Activated naive CD4-positive, alpha-beta T cell treated with anti-CD3 and anti-CD28 coated beads, Interleukin-2, amount 50 U/mL, for 24 hours (primary cell): ENCODE data around the gene ZNF799.
"Not testable (repeated sequence)": the region's sequence is repeated elsewhere in the genome, so short reads cannot be mapped to it uniquely, and the experiment has no call there.

Source experiments
- H3K27ac Mint-ChIP-seq: one replicate; pipeline ENCODE4 v1.8.0; 2021; ENCODE audit warnings: mild to moderate bottlenecking, mixed read lengths
- H3K27me3 Mint-ChIP-seq: one replicate; pipeline ENCODE4 v1.8.0; 2021; ENCODE audit warnings: mixed read lengths
- H3K36me3 Mint-ChIP-seq: one replicate; pipeline ENCODE4 v1.8.0; 2021; ENCODE audit warnings: mixed read lengths
- H3K4me1 Mint-ChIP-seq: one replicate; pipeline ENCODE4 v1.8.0; 2021; ENCODE audit warnings: mixed read lengths
- H3K4me3 Mint-ChIP-seq: one replicate; pipeline ENCODE4 v1.8.0; 2021; ENCODE audit warnings: mild to moderate bottlenecking, mixed read lengths
- H3K9me3 Mint-ChIP-seq: one replicate; pipeline ENCODE4 v1.8.0; 2021; ENCODE audit warnings: mixed read lengths

ZNF799 gene

DNA sequence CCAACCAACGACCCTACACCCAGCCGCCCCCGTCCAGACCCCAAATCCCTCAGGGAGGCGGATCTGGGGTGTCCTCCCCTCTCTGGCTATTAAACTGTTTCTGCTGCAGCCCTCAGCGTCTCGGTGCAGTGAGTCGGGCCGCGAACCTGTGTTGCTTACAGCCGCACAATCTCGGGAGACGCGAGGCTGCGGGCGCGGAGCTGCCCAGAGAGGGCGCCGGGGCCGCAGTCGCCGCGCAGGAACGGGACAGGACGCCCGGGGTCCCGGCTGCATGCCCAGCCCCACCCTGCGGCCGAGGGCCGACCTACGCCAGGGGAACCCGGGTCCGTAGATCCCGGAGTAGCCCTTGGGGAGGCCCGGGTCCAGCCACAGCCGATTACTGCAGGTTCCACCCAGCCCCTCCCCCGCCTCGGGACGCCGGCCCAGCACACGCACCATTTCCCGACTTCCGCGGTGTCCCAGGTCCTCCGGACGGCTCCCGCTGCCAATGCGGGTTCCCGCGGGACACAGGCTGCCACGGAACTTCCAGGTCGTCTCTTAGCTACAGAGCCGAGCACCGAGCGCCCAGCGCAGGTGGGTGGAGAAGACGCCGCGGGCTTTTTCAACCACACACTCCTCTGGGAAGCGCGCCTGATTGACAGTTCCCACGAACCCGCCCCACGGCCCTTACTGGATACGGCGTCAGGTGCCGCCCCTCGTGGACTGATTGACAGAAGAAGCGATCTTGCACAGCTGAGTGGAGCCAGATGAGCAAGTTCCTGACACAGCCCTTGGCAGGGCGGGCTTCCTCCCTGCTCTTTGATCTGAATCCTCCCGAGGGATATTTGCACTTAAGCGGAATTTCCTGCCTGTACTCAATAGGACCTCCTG, at the start of gene ZNF799:
Gene ZNF799, minus strand, starts transcription at position 639 of the 870 bp plus-strand sequence. Its CDS starts 201 bp downstream, at position 438.
- no peaks in the 10 kb centered on the region for H3K27me3 Mint-ChIP-seq
- H3K9me3 Mint-ChIP-seq = no peaks in the 10 kb centered on the region
- H3K27ac Mint-ChIP-seq = peak within 1 kb of the TSS; percentile 89
- peak within 1 kb of the TSS; percentile 93 for H3K4me3 Mint-ChIP-seq
- peaks cover 26% of the 10 kb centered on the region for H3K4me1 Mint-ChIP-seq
- H3K36me3 Mint-ChIP-seq = peaks cover 12% of the 10 kb centered on the region

GRCh38 chr19:12450844-12451243, 49.8 kb upstream of the ZNF799 start:
- Mint-ChIP-seq H3K4me3 (no peak overlapping the region), H3K27ac (no peak overlapping the region), H3K27me3 (no peaks in the 10 kb centered on the region), H3K9me3 (peaks cover 11% of the 10 kb centered on the region), H3K4me1 (no peaks in the 10 kb centered on the region), H3K36me3 (peaks cover 18% of the 10 kb centered on the region)

DNA sequence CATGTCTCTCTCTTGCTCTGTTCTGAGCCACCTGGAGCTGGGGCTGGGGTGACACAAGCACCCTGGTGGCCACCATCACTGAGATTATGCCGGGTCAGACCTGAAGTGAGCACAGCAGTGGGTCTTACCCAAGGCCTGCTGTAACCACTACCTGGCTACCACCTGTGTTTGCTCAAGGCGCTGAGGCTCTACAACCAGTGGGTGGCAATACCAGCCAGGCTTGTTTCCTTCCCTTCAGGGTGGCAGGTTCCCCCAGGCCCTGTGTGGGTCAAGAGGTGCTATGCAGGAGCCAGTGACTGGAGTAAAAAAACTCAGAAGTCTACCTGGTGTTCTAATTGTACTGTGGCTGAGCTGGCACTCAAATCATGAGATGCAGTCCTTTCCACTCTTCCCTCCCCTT, 47.7 kb upstream of the ZNF799 start:
- no peak overlapping the region for H3K4me3 Mint-ChIP-seq
- no peak overlapping the region for H3K27ac Mint-ChIP-seq
- no peaks in the 10 kb centered on the region for H3K27me3 Mint-ChIP-seq
- peaks cover 18% of the 10 kb centered on the region for H3K36me3 Mint-ChIP-seq
- H3K4me1 Mint-ChIP-seq = no peaks in the 10 kb centered on the region
- peaks cover 19% of the 10 kb centered on the region for H3K9me3 Mint-ChIP-seq

- Mint-ChIP-seq H3K27me3 (no peaks in the 10 kb centered on the region), H3K36me3 (peaks cover 8% of the 10 kb centered on the region), H3K9me3 (peaks cover 8% of the 10 kb centered on the region), H3K4me3 (peak within 1 kb of the TSS; percentile 99), H3K4me1 (peaks cover 32% of the 10 kb centered on the region), H3K27ac (peak within 1 kb of the TSS; percentile 90)
Observed at GRCh38 chr19:12440541-12441316, 39.7 kb upstream of the ZNF799 start, which contains the start of gene ZNF443. ZNF443 (minus strand) TSS chr19:12441021; CDS start chr19:12440914, 107 bp downstream.

GRCh38 chr19:12439686-12440540, 38.8 kb upstream of the ZNF799 start:
- not testable (repeated sequence) for H3K27me3 Mint-ChIP-seq, H3K27ac Mint-ChIP-seq, H3K9me3 Mint-ChIP-seq
- Mint-ChIP-seq H3K4me3 (peak overlapping the region; percentile 82), H3K36me3 (peaks cover 11% of the 10 kb centered on the region), H3K4me1 (peaks cover 36% of the 10 kb centered on the region)

DNA sequence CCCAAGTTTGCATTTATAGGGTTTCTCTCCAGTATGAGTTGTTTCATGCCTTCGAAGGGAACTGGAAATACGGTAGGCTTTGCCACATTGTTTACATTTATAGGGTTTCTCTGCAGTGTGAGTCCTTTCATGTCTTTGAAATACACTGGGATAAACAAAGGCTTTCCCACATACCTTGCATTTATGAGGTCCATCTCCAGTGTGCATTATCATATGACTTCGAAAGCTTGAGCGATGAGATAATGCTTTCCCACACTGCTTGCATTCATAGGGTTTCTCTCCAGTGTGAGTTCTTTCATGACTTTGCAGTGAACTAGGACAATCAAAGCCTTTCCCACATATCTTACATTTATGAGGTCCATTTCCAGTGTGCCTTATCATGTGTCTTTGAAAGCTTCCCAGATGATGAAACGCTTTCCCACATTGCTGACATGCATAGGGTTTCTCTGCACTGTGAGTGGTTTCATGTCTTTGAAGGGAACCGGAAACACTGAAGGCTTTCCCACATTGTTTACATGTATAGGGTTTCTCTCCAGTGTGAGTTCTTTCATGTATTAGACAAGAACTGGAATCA, 29.7 kb upstream of the ZNF799 start:
- peaks cover 18% of the 10 kb centered on the region for H3K9me3 Mint-ChIP-seq
- H3K27me3 Mint-ChIP-seq, H3K4me1 Mint-ChIP-seq, H3K27ac Mint-ChIP-seq, H3K4me3 Mint-ChIP-seq: not testable (repeated sequence)
- peaks cover 49% of the 10 kb centered on the region for H3K36me3 Mint-ChIP-seq

GRCh38 chr19:12425888-12426274, 24.8 kb upstream of the ZNF799 start:
- H3K4me3 Mint-ChIP-seq = no peak overlapping the region
- peaks cover 11% of the 10 kb centered on the region for H3K9me3 Mint-ChIP-seq
- no peaks in the 10 kb centered on the region for H3K27me3 Mint-ChIP-seq
- peaks cover 38% of the 10 kb centered on the region for H3K36me3 Mint-ChIP-seq
- no peaks in the 10 kb centered on the region for H3K4me1 Mint-ChIP-seq
- no peak overlapping the region for H3K27ac Mint-ChIP-seq

DNA sequence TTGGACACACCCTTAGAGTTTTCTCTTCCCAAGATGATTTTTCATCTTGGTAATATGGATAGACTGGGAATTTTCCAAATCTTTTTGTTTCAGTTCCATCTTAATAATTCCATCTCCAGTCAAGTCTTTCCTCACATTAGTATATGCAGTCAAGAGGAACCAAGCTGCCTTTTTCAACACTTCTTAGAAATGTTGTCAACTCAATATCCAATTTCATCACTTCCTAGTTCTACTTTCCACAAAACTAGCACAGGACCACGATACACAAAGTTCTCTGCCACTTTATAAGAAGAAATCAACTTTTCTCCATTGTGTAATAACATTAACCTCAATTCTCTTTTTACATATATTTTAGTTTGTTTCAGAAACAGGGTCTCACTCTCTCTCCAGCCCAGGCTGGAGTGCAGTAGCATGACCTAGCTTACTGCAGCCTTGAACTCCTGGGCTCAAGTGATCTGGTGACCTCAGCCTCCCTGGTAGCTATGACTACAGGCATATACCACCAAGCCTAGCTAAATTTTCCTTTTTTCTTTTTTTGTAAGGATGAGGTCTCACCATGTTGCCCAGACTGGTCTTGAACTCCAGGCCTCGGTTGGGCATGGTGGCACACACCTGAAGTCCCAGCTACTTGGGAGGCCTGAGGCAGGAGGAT, 24.3 kb upstream of the ZNF799 start:
- Mint-ChIP-seq H3K4me3 (no peak overlapping the region), H3K9me3 (peaks cover 11% of the 10 kb centered on the region), H3K4me1 (no peaks in the 10 kb centered on the region), H3K27ac (no peak overlapping the region), H3K27me3 (no peaks in the 10 kb centered on the region), H3K36me3 (peaks cover 34% of the 10 kb centered on the region)

DNA sequence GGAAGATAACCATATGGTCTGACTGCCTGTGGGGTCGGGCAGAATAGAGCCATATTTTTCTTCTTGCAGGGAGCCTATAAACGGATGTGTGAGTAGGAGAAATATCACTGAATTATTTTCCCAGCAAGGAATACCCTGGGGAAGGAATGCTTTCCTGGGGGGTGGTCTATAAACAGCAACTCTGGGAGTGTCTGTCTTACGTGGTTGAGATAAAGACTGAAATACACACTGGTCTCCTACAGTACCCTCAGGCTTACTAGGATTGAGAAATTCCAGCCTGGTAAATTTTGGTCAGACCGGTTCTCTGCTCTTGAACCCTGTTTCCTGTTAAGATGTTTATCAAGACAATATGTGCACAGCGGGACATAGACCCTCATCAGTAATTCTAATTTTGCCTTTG, 16.2 kb upstream of the ZNF799 start:
- H3K4me1 Mint-ChIP-seq, H3K9me3 Mint-ChIP-seq, H3K27me3 Mint-ChIP-seq, H3K4me3 Mint-ChIP-seq, H3K27ac Mint-ChIP-seq: not testable (repeated sequence)
- peaks cover 12% of the 10 kb centered on the region for H3K36me3 Mint-ChIP-seq

DNA sequence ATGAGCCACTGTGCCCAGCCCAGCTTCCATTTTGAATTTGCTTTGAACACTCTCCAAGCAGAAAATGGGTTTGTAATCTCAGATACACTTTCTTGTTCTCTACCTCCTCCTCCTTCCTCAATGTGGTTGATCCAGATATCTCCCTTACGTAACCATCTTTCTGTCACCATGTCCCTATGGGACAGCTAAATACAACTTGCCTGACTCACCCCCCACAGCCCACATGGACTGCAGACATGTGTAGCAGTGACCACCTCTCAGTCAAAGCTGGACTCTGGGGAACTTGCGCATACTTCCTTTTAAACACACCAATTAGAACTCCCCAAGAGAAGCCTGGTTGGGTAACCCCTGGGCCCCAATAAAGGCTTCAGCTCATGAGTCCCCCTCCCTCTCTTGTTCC, 10.8 kb upstream of the ZNF799 start:
- no peaks in the 10 kb centered on the region for H3K27me3 Mint-ChIP-seq
- H3K27ac Mint-ChIP-seq = no peak overlapping the region
- H3K4me1 Mint-ChIP-seq = no peaks in the 10 kb centered on the region
- peaks cover 4% of the 10 kb centered on the region for H3K36me3 Mint-ChIP-seq
- H3K9me3 Mint-ChIP-seq = peaks cover 10% of the 10 kb centered on the region
- H3K4me3 Mint-ChIP-seq = no peak overlapping the region

DNA sequence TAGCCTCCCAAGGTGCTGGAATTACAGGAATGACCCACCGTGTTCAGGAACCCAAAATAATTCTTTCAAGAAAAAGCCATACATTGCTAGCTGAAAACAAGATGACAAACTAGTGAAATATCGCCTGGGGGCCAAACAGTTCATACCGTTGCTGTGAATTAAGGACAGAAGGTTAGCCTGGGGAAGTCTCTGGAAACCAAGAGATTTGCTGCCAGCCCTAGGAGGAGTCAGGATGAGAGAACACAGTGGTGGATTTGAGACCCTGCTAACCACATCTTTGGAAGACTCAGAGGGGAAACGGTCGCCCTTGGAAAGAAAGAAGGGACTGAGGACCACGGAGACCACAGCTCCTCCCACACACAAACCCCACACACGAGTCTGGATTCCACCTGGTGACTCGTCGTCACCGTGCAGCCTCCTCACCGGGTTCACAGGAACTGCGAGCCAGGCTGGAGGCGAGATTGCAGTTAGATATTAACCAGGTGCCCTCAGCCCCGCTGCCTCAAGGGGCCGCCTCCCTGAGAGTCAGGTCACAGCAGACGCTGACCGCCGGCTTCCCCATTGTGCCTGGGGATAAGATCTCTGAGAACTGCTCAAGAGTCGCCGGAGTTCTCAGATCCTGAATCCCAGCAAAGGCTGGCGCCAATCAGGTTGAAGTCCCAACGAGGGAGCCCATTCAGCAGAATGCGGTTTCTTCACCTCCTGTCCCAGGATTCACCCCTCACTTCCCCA, 1.0 kb downstream of the ZNF799 start:
- H3K9me3 Mint-ChIP-seq, H3K27me3 Mint-ChIP-seq, H3K27ac Mint-ChIP-seq: not testable (repeated sequence)
- Mint-ChIP-seq H3K4me1 (peaks cover 30% of the 10 kb centered on the region), H3K36me3 (peaks cover 16% of the 10 kb centered on the region), H3K4me3 (peak overlapping the region; percentile 85)

DNA sequence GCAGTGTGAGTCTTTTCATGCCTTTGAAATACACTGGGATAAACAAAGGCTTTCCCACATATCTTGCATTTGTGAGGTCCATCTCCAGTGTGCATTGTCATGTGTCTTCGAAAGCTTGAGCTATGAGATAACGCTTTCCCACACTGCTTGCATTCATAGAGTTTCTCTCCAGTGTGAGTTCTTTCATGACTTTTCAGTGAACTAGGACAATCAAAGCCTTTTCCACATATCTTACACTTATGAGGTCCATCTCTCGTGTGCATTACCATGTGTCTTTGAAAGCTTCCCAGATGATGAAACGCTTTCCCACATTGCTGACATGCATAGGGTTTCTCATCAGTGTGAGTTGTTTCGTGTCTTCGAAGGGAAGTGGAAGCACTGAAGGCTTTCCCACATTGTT, 9.9 kb downstream of the ZNF799 start:
- H3K4me3 Mint-ChIP-seq, H3K27me3 Mint-ChIP-seq, H3K4me1 Mint-ChIP-seq, H3K27ac Mint-ChIP-seq: not testable (repeated sequence)
- Mint-ChIP-seq H3K9me3 (peaks cover 12% of the 10 kb centered on the region), H3K36me3 (peaks cover 46% of the 10 kb centered on the region)

DNA sequence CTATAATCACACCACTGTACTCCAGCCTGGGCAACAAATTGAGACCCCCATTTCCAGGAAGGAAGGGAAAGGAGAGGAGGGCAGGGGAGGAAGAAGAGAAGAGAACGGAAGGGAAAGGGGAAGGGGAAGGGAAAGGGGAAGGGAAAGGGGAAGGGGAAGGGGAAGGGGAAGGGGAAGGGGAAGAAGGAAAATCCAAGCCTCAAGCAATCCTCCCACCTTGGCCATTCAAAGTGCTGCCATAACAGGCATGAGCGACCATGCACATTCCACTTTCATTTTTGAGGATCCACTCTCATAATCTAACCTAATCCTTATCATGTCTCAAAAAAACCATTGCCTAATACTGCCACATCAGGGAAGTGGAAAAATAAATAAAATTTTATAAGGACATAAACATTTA, 14.7 kb downstream of the ZNF799 start:
- H3K9me3 Mint-ChIP-seq, H3K4me3 Mint-ChIP-seq, H3K4me1 Mint-ChIP-seq, H3K27ac Mint-ChIP-seq, H3K27me3 Mint-ChIP-seq: not testable (repeated sequence)
- H3K36me3 Mint-ChIP-seq = peaks cover 33% of the 10 kb centered on the region

DNA sequence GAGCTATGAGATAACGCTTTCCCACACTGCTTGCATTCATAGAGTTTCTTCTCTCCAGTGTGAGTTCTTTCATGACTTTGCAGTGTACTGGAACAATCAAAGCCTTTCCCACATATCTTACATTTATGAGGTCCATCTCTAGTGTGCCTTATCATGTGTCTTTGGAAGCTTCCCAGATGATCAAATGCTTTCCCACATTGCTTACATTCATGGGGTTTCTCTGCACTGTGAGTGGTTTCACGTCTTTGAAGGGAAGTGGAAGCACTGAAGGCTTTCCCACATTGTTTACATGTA, 20.7 kb downstream of the ZNF799 start:
- H3K27me3 Mint-ChIP-seq = no peaks in the 10 kb centered on the region
- H3K36me3 Mint-ChIP-seq = peaks cover 39% of the 10 kb centered on the region
- peaks cover 14% of the 10 kb centered on the region for H3K9me3 Mint-ChIP-seq
- no peaks in the 10 kb centered on the region for H3K4me1 Mint-ChIP-seq
- H3K4me3 Mint-ChIP-seq = no peak overlapping the region
- H3K27ac Mint-ChIP-seq = no peak overlapping the region
